Stimulated activated CD8-positive, alpha-beta memory T cell treated with anti-CD3 and anti-CD28 coated beads, Interleukin-7, amount 100 ng/mL, for 1 hour (primary cell): ENCODE data around the gene CDHR1.

Experiments used
- DNase-seq, 2 donors: peaks; one replicate each; pipeline ENCODE4 v3.0.0-alpha.2; 2020; ENCODE audit warnings: low read depth in 2 of 2

Gene CDHR1

DNA sequence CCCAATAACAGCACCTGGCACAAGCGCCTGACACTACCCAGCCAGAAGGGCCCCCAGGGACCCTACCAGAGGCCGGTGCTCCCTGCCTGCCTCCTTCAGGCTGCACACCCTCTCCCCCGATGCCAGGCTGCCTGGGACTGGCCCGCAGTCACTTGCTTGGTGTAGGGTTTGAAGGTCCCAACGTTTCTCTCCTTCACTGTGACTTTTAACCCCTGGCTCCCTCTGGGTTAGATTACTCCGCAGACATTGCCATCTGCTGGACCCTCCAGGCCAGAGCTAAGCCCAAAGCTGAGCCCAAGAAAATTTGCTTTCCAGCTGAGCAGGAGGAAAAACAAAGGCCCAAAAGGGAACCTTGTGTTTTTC lies 6.9 kb downstream of the CDHR1 start:
- DNase-seq = no peak

DNA sequence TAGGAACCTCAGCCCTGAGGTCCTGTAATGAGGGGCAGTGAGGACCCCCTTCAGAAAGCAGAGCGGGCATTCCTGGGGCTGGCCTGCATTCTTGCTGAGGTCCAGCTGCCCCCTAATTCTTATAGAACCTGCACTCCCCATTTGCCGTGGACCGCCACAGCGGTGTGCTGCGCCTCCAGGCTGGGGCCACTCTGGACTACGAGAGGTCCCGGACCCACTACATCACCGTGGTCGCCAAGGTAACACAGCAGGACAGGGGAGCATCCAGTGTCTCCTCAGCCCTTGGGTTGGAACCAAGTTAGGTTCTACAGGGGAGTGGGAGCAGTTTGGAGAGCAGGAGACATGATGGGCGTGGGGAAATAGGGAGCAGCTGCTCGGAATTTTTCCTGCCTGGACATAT lies 7.3 kb downstream of the CDHR1 start:
- DNase-seq = no peak

DNA sequence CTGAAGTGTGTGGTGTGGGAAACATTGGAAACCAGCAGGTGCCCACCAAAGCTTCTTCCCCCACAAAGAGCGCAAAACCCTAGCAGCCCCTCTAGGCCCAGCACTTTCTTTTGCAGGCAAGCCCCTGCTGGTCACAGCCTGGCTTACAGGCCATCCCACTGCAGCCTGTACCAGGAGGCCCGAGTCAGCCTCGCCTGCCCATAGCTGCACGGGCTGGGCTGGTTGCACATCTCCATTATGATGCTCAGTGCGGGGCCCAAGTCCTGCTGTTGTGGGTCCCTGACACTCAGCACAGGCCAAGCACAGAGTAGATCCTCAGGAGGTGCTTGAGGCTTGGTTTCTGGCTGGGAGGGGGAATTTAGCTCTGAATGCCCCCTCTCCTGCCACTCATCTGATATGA lies 8.0 kb downstream of the CDHR1 start:
- DNase-seq = no peak

DNA sequence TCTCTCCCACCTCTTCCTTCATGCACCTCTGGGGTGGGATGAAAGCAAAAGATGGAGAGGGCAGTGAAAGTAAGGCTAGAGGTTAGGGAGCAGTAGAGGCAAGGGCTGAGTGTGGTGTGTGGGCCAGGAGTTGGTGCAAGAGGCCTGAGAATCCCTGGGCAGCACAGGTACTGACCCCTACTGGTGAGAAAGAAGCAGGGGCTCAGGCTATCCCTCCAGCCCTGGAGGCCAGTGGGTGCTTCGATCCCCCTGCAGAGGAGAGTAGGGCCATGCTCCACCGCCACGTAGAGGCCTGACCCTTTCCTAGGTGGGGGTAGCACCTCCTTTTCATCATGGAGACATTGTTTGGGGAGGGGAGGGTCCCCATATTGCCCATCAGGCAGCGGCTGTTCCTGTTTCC lies 9.8 kb downstream of the CDHR1 start:
- no peak for DNase-seq

DNA sequence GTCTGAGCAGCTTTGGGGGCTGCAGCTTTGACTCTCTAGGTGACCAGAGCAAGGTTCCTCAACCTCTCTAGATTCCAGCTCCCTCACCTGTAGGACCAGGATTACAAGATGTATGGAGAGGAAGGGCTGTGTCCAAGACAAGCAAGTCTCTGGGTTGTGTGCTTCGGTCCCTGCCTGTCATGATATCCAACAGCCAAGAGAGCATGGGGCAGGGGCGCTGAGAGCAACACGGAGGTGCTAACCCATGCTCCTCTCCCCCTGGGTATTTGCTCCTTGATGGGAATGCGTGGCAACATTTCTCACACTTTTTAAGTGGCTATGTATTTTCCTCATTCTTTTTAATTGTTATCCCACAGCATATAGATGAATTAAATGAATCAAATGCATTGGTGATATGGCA lies 10.3 kb downstream of the CDHR1 start:
- no peak for DNase-seq

DNA sequence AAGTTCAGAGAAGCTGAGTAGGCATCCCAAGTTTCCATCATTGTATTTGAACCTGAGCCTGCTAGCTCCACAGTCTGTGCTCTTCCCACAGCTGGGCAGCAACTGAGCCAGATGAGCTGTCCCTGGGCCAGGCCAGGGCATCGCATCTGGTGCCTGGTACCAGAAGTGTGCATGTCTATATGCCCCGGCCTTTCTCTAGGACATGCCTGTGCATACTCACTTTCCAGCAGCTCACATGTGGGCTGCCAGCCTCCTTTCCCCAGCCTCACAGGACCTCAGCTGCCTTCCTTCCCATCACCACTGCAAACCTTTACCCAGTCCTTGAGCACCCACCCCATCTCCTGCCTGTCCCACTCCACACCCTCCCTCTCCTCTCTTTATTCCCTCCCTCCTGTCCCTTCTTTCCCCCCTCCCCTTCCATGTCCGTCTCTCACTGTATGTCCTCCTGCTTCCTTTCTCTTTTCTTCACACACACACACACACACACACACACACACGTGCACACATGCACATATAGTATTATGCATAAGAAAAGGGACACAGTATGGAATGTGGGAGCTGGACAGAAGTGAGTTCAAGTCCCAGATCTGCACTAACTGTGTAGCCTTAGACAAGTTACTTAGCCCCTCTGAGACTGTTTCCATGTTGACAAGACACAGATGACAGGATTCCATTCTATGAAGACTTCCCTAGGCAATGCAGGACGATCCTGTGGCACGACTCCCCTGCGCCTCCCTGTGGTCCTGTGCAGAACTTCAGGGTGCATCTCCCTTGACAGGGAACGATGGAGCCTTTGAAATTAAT lies 10.9 kb downstream of the CDHR1 start:
- DNase-seq = peak; percentile 38 to 41

DNA sequence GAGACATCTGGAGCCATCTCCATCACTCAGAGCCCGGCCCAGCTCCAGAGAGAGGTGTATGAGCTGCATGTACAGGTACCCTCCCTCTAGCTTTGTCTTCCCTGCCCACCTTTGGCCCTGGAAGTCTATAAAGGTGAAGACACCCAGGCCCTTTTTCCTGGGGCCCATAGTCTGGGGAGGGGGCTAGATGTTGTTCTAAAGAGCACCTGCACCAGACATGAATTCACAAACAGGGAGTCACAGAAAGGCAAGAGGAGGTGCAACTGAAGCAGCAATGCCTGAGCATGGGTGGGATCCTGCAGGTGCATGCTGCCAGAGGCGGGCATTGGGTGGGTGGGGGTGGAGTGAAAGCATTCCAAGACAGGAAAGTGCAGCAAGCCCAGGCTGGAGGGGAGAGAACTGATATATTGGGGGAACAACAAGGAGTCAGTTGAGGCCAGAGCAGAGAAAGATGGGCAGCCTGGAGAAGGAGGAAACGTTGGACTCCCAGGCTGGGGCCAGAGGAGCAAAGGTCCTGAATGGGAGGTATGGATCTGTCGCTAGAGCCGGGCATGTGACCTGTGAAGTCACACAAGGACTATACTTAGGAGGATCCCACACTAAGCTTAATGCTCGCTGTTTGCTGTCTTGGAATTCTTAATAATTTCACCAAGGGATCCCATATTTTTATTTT lies 11.7 kb downstream of the CDHR1 start:
- no peak for DNase-seq

DNA sequence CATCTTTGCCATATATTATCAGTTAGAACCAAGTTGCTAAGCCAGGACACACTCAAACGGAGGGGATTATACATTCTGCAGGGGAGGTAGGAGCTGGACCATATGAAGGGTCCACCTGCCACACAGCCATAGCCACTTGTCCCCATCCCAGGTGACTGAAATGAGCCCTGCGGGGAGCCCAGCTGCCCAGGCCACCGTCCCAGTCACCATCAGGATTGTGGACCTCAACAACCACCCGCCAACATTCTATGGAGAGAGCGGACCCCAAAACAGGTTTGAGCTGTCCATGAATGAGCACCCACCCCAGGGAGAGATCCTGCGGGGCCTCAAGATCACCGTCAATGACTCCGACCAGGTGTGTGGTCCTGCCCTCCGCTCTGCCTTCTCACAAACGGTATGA lies 13.7 kb downstream of the CDHR1 start:
- DNase-seq = no peak

DNA sequence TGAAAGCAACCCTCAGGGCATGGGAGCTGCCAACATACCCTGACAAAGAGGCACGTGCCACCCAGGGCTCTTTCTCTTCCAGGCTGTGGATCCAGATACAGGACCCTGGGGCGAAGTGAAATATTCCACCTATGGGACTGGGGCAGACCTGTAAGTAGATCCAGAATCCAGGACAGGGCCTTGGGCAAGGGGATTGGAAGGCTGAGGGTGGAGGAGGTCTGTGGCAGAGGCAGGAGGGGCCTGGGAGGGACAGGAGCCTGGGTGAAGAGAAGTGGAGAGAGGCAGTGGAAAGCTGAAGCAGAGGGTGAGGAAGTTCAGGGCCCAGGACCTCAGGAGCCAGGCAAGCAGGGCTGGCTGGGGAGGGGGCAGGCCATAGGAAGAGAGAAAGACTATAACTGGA lies 17.2 kb downstream of the CDHR1 start:
- no peak for DNase-seq

DNA sequence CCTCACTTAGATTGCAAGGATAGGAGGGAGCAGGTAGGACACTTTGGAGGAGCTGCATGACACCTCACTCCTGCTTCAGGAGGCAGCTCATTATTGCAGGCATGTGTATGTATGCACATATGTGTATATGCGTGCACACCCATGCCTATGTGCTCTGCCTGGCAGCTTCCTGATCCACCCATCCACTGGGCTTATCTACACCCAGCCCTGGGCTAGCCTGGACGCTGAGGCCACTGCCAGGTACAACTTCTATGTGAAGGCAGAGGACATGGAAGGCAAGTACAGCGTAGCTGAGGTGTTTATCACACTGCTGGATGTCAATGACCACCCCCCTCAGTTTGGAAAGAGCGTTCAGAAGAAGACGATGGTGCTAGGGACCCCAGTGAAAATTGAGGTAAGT lies 17.7 kb downstream of the CDHR1 start:
- no peak for DNase-seq

DNA sequence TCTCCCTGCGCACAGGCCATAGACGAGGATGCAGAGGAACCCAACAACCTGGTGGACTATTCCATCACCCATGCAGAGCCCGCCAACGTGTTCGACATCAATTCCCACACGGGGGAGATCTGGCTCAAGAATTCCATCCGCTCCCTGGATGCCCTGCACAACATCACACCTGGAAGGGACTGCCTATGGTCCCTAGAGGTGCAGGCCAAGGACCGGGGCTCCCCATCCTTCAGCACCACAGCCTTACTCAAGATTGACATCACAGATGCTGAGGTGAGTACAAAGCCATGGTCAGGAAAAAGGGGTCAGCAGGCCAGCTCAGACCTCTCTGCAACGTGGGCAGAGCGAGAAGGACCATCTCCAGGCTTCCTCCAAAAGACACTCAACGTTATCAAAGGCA lies 18.7 kb downstream of the CDHR1 start:
- no peak for DNase-seq

DNA sequence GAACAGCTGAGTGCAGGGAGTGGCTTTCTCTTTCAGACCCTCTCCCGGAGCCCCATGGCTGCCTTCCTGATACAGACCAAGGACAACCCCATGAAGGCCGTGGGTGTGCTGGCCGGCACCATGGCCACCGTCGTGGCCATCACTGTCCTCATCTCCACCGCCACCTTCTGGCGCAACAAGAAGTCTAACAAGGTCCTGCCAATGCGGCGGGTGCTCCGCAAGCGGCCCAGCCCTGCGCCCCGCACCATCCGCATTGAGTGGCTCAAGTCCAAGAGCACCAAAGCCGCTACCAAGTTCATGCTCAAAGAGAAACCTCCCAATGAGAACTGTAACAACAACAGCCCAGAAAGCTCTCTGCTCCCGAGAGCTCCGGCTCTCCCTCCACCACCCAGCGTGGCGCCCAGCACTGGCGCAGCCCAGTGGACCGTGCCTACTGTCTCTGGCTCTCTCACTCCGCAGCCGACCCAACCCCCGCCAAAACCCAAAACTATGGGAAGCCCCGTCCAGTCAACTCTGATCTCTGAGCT lies 19.8 kb downstream of the CDHR1 start:
- no peak for DNase-seq

DNA sequence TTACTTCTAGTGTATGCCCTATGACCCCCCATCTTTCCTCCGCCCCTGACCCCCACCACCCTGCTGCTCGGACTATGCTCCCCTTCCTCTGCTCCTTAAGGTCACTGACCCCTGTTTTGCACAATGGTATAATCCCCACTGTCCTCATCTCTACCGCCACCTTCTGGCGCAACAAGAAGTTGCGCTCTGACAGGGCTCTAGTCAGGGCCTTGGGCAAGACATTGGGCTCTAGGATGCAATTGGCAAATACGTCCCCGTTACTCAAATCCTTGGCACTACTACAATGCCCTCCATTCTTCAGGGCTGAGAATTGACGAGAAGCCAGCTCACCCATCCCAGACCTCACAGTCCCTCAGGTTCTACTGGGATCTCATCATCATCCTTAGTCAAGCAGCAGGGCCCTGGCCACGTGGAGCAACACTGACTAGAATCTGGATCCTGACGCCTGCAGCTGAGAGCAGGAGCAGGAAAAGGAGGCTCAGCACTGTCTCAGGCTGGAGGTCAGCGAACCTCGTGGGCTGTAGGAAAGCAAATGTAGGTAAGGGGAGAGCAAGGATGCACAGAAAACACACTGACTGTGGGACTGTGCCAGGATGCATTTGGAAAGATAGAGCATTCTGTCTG lies 20.4 kb downstream of the CDHR1 start:
- no peak for DNase-seq

DNA sequence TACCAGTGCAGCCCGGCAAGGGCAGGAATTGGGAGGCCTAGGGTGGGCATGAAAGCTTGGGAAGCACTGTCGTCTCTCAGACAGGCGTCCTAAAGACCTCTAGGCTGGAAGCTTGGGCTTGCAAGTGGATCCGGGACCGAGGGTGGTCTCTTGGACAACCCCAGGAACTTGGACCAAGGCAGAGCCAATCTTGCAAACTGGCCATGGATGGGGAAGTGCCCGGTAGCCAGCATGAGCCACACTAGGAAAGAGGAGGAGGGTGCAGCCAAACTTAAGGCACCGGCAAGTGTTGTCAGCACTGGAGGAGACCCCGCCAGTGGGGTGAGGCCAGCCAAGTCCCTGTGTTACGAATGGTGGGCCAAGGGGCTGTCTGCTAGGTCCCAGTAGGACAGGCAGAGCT lies 22.5 kb downstream of the CDHR1 start:
- no peak for DNase-seq

DNA sequence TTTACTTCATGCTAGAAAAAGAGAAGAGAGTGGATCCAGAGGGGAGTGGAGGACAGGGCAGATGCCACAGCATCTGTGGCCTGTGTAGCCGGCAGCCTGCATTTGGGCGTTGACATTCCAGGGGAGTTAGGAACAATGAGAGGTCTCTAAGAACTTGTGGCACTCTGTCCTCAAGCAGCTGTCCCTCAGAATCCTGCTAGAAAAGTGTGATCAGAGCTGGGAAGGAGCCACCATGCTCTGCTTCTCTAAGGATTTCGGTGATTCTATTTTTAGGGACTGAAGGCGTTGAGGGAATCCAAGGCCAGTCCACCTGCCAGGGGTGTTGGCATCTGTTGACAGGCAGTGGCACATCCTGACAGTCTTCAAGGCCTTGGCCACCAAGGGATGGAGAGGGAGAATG lies 23.4 kb downstream of the CDHR1 start:
- DNase-seq = no peak

DNA sequence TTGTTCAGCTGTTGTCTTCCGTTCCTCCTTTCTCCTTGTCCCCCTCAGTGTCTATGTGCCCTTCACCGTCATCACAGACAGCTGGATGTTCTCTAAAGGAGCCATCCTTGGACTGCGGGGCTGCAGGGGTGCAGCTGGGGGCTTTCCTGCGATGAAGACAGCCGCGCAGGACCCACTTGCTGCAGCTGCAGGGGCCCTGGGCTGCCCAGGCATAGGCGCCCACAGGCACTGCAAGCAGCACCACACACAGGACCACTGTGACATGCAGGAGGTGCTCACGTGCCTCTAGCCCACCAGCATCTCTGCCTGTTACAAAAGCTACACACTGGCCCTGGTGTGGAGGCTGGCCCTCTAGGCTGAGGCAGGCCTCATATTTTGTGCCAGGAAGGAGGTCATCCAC lies 27.6 kb downstream of the CDHR1 start:
- DNase-seq = no peak

DNA sequence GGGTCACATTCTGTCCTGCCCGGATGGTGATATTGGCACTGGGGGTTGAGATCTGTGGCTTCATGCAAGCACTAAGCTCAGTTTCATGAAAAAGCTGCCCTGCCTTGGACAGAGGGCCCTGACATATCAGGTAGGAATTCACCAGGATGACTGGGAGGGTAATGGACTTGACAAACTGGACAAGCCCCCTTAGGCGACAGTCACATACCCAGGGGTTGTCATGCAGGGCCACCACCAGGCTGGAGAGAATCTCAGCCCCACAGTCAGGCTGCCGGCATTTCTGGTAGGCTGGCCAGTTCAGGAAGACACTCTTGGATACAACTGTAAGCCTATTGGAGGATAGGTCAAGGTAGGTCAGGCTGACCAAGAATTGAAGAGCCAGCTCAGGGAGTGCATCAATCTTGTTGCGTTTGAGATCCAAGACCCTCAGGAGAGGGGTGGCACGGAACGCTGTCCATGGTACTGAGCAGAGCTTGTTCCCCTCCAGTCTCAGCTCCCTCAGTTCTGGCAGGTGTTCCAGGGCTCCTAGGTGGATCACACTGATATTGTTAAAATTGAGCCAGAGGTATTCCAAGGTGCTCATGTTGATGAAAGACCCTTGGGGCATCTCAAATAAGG lies 30.2 kb downstream of the CDHR1 start:
- no peak for DNase-seq

DNA sequence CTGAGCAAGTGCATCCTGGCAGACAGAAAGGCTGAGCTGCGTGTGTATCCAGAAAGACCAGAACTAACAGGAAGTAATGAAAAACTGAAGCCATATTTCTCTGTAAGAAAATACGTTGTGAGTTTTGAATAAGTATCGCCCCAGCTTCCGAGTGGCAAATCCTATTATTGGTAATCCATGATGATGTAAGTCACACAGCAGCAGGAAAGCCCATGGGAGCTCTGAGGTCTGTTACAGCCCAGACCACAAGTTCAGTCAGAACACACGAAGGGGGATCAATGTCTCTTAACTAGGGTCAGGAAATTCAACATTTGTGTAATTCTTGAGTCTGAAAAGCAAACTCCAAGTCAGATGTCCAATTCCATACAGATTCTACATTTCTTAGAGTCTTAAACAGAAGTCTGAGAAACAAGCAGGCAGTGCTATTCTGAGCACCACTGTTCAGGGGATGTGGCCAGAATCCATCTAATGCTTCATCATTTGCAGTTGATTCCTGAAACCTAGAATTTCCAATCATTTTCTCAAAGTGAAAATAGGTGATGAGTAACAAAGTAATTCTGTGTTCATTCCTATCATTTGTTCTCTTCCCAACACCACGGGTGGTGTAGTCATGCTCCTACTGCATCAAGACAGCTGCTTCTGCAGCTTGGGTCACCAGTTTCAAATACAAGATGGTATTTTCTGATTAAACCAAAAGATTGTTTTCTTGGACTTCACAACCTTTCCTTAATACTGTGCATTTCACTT lies 31.3 kb downstream of the CDHR1 start, which contains the start of gene LRIT2:
Gene LRIT2, minus strand, starts transcription at position 118 of the 747 bp plus-strand sequence. Its CDS starts 24 bp downstream, at position 94.
- DNase-seq = no peak

DNA sequence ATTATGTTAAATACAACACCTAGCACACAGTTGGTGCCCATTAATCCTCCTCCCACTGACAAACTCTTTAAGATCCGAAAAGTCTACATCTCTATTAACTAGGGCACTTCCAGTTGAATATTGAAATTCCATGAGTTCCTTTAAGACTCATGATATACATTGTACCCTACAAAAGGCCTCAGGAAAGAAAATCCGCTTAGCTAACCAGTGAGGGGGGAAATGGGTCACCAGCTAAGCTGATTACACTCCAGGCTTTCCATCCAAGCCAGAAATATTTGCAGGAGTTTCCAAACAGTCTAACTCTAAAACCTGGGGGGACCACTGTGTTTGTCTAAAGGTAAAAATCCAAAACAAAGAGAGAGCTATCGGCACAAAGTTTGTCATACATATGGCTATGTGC lies 32.3 kb downstream of the CDHR1 start:
- no peak for DNase-seq

DNA sequence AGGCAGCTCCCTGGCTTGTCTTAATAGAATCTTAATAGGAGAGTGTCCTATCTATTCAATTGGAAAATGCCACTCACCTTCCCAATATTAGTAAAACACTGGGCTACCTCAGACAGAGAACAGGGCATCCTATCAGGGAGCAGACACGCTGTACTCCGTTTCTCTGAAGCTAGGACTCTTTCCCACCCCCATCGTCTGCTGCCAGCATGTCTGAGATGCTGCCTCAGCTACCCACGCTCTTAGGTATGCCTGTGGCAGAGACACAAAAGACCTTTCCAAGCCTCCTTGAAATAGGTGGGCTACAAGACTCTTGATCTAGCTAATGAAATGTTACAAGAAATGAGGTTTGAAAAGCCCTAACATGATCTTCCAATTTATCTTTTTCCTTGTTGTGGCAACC lies 33.5 kb downstream of the CDHR1 start:
- DNase-seq = no peak

DNA sequence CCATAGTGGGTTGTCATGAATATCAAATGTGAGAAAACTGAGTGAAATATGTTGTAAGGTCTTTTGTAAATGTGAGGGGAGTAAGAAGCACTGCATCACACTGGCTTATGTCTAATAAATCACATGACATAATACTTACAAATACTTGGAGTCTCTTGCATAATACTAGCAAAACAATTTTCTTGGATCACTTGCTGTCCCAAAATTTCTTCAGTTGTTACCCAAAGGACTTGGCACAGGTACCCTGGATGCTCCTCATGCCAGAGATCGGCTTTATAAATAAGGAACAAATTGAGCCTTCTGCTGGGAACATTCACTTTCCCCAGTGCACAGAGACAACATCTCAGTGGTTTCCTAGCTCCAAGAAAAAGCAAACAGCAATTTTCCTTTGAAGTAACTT lies 36.0 kb downstream of the CDHR1 start:
- DNase-seq = no peak

DNA sequence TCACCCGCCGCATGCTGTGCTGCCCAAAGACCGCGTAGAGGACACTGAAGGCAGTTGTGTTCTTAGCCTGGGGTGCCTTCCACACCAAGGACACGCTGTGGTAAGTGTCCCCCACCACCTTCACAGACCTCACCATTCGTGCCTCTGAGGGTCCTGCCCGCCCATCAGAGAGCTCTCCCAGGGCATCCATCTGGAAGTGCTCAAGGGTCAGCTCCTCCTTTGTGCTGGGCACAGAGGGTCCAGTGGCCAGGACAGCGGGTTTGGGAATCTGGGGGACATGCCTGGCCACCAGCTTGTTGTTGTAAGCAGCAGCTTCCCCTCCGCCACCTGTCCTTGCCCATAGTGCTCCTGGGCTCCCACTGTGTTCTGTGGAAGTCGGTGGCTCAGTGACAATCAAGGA lies 38.0 kb downstream of the CDHR1 start:
- no peak for DNase-seq
